HG02571 (cell line): Measurements from ENCODE around the gene LIPH.

Source experiments
- ATAC-seq: cut with Tn5 transposase; IDR thresholded peaks from one replicate; pipeline ENCODE4 v1.9.1; 2021; ENCODE audit warnings: mild to moderate bottlenecking, moderate library complexity; ENCODE audit not compliant: unreplicated experiment

The LIPH gene

DNA sequence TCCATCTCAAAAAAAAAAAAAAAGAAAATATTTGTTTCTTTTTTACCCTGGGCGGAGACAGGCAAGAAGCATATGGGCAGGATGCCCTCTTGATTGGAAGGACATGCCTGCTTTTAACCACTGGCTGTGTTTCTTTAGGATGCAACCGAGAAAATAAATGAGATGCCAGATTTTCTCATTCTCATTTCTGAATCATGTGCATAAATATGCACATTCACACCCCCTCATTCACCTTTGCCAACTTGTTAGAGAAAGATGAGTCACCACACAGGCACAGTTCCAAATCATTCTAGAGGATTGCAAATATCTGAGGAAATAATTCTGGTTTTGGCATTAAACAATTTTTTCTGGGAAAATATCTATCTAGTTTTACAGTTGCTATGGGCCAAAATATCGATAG is 3.3 kb downstream of the LIPH start:
- ATAC-seq = no peak

DNA sequence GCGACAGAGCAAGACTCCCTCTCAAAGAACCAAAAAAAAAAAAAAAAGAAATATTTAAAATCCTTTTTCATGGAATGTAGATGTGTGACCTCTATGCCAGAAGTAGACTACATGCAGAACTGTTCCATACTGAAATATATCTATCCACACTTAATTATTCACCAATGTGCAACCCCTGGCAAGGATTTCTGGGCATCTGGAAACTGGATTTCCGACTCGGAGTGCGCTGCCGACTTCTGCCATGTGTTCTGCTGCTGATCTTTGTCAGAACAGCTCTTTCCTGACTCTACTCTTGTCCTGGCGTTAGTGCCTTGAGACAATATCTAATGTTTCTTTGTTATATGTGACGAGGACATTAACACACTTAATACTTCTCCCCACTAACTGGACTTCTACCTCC is 11.7 kb downstream of the LIPH start:
- ATAC-seq = no peak

DNA sequence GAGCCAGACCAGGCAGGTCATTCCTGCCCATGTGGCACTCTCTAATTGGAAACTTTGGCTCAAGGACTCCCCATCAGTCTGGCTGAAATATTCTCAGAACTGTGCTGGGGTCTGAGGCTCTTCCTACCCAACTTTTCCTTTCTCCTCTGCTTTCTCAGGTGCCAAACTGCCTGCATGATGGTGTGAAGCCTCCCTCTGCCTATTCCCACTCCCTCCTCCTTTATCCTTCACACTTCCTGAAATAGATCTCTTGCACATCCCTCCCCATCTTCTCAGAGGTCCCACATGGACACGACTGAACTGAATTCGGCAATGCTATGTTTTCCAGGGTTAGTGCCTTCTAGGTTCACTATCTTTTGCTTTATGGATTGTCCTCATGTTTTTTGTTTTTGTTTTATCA is 12.5 kb downstream of the LIPH start:
- ATAC-seq = no peak

DNA sequence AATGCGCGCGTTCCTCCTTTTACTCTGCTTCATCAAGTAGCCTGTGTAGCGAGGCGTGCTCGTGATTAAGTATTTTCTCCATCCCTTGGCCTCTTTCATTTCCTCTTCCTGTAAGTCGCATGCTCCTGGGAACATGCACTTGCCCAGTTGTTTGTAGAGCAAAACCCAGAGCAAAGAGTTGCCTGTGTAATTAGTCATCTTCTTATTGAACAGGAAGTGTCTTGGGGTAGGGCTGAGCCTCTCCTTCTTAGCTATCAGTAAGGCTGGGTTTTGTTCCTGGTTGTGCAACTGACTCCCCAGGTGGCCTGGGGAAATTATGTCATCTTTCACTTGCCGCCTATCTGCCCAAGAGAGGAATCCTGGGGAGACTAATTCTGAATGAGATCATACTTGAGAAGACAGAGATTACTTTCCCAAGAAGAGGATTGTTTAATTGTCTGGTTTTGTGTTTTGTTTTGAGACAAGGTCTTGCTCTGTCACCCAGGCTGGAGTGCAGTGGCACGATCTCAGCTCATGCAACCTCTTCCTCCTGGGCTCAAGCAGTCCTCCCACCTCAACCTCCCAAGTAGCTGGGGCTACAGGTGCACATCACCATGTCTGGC is 14.9 kb downstream of the LIPH start:
- peak; percentile 99 for ATAC-seq

DNA sequence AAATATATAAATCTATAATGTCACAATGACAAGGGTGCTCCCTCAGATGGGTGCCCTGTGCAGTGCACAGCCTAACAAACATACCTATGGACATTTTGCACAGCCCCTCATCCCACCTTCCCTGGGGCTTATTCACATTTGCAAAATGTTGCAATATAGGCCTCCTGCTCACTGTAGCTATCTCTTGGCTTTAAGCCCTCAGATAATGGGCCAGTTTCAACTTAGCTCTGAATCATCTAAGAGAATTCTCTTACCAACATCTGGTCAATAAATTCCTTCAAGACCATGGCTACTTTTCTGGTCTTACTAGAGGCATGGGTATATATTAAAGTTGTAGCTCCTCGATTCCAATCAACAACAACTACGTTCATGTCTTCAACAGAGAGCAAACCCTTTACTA is 17.9 kb downstream of the LIPH start:
- no peak for ATAC-seq

DNA sequence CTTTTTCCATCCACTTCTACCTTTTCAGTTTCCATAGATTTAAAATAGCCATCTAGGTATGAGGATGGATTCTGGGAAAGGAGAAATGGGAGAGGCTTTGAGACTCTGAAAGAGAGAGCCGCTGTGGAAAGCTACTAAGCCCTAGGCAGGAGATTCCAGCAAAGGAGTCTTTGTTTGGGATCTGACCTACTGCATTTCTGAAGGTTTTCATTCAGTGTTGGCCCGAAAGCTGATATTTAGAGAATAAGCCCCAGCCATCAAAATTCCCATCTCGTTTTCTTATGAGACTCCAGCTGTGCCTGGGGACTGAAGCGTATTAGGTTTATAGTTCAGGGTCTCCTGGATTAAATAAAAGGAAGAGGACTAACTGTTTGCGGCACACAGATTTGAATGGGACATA is 19.5 kb downstream of the LIPH start:
- no peak for ATAC-seq

DNA sequence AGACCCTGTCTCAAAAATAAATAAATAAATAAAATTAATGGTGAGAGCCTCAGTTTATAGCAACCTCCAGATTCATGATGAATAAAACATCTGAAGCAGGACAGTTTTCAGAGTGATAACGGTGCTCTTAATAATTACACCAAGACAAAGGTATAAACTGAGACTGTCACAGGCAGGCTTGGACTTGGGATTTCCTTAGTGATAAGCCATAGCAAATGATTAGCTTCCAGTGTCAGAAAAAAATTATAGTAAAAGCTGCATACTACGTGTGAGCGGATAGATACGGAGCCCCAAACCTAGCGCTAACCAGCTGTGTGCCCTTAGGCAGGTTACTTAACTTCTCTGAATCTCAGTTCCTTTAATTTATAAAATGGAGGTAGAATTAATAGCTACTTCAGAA is 21.5 kb downstream of the LIPH start:
- no peak for ATAC-seq

DNA sequence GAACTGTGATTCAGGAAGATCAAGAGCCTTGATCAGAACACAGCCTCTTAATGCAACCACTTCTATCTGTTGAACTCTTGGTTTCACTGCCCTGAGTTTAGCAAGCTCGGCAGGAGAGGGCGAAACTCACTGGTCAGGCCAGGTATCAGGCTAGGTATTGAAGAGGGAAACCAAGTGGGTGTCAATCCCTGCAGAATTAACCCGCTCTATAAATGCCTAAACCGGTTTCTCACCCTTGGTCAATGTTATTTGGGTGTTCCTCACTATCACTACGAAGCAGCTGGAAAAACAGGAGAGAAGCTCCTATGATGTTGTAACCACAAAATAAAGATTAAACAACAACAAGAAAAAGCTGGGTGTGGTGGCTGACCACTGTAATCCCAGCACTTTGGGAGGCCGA is 23.9 kb downstream of the LIPH start:
- no peak for ATAC-seq

DNA sequence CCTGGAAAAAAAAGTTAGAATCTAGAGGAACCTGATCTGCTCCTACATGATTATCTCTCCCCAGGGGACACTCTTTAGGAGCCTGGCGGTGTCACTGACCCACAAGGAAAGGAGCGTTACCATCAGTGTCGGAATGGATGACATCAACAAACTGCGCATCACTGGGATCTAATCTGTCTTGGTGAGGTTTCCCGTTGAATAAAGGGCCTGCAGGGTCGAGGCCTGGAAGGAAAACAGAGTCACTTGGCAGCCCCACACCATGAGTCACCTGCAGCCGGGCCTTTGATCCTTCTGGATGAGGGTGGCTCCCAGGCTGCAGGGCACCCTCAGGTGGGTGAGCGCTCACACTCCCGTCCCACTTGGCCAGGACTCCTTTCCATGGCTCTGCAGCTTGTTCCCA is 25.0 kb downstream of the LIPH start:
- no peak for ATAC-seq

DNA sequence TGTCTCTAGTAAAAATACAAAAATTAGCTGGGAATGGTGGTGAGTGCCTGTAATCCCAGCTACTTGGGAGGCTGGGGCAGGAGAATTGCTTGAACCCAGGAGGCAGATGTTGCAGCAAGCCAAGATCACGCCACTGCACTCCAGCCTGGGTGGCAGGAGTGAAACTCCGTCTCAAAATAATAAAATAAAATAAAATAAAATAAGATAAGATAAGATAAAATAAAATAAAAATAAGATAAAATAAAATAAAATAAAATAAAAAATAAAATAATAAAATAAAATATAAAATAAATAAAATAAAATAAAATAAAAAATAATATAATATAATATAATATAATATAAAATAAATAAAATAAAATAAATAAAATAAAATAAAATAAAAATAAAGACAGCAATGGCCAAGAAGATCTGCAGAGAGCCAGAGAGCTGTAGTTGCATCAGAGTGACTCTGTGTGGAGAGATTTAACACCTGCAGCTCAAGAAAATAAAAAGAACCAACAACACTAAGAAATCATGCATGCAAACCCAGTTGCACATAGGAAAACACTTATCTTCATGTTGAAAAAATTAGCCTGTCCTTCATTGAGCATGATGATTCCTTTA is 25.9 kb downstream of the LIPH start:
- ATAC-seq = no peak

DNA sequence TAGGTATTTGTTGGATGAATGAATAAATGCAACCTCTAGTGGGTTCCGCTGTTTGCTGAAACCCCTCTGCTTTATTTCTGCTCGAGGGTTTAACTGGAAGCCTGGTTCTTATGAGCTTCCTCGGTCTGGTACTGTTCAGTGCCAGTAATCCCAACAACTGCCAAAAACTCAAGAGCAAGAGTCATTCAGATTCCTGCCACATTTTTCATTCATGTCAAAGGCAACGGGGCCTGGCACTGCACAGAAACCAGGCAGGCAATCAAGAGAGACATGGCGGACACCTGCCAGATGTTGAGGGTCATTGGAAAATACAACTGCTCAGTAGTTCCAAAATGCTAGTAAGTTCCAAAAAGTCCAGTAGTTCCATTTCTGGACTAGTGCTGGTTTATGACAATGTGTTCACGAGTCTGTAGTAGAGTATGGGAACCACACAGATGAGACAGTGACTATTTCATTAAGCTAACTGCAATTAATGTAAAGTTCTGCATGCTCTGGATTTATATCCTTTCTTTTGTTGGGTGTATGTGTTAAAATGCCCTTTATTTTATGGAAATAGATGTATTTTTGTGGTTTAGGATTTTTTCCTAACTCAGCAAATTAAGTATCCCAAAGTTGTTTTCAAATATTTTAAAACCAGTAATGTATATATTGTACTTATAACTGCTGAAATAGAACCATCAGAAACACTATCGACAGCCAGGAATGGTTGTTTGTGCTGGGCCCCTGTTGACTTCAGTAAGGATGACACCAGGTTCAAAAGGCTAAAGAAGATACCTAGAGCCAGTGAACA is 30.8 kb downstream of the LIPH start:
- no peak for ATAC-seq

DNA sequence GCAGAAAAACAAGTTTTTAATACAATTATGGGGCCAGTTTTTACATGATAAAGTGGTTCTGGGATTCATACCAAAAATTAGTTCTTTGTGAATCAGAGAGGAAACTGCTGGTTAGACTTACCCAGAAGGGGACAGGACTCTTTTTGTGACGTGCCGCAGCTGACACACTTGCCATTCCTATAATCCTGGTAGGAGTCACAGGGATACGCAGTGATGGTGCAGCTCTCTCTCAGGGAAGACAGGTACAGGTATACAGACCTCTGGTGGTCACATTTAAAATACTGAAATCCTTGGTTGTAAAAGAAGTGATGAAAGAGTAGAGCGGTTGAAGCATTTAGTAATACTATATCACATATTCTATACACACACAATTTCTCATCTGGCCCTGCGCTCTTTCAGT is 33.4 kb downstream of the LIPH start:
- no peak for ATAC-seq

DNA sequence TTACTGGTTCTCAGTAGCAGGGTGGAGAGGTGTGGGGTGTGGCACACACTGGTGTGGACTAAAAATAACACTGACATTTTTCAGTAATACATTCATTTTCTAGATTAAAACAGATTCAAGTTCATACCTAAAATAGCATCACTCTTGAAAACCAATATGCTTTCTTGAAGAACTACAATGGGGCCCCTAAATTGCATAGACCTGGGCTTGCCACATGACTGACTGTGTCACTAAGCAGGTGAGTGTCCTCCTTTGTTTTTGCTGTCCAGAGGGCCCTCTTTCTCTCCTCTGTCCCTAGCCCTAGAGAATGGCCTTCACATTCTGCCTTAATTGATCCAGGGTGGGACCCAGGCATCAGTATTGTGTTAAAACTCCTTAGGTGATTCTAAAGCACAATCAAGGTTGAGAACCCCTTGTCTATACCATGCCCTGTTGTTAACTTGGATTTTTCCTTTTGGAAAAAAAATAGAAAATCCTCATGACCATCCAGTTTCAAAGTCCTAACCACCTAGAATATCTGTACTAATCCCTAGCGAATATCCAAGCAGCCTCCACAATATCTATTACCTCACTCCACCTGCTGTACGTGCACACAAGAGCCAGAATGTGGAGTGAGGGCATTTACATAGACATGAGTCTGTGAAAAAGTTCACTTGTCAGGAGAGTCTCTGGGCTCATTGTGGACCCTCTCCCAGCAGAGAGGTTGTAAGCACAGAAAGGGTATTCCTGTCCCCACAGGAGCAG is 34.8 kb downstream of the LIPH start:
- no peak for ATAC-seq

DNA sequence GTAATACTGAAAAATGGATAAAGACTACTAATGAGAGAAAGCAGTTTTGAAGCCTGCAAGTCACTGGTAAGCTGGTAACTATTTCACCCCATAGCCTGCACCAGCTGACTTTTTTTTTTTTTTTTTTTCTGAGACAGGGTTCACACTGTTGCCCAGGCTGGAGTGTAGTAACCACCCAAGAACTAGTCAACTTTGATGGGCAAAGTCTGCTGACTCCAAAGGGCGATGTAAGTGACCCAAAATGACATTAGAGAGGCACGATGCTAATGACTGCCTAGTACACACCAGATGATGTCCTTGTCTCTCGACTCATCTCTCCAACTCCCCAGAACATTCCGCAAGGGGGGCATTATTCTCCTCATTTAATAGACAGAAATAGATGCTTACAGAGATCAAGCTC is 40.7 kb downstream of the LIPH start:
- no peak for ATAC-seq

DNA sequence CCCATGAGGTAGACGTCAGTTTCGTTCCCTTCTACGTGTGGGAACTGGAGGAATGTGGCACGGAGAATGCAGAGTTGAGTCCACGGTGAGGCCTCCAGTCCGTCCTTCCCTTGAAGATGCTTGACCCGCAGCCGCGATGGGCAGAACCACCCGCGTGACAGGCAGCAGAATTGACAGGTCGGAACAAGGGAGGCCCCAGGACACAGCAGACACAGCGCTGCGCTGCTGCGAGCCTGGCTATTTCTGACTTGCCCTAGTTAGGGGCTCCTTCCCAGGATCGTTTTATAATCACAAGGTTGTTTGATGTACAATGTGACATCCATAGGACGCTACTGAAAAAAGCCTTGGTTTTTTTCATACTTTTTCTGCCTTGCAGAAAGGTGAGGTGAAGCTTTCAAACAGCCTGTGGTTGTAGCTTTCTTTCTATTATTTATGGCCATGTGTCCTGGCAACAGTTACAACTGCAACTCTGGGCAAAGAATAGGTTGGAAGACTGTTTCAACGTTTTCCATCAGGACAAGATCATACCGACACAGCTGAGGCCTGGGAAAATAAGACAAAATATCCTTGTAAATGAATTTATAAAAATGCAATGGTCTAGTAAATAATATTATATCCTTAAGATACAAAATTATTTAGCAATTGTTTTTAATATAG is 43.9 kb downstream of the LIPH start:
- no peak for ATAC-seq

DNA sequence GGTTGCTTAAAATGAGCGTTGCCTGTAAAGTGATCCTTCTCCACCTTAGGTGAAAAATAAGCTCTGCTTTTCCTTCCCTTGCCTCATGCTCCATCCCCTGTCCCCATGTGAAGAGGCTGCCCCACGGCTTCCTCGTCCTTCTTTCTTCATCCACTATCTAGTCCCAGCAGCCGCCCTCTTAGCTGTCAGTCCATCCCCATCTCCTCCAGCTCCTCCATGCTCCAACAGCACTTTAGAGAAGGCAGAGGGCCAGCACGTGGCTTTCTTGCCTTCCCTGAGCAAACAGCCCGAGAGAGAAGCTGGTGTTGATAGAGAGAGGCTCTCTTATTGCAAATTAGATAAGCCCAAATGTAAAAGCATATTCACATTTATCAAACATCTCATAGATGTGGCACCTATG is 44.5 kb downstream of the LIPH start:
- ATAC-seq = no peak

DNA sequence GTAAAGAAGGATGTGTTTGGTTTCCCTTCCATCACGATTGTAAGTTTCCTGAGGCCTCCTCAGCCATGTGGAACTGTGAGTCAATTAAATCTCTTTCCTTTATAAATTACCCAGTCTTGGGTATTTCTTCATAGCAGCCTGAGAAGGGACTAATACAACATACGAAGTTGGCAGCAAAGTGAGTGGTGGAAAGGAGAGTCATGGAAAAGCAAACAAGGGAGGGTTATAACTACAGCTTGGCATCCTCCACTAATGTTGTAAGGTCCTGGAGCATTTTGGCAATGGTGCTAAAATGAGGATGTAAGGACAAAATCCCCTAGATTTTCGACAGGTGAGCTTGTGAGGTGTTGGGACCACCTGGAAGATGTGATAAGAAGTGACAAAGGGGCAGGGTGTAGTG is 47.8 kb downstream of the LIPH start:
- no peak for ATAC-seq

DNA sequence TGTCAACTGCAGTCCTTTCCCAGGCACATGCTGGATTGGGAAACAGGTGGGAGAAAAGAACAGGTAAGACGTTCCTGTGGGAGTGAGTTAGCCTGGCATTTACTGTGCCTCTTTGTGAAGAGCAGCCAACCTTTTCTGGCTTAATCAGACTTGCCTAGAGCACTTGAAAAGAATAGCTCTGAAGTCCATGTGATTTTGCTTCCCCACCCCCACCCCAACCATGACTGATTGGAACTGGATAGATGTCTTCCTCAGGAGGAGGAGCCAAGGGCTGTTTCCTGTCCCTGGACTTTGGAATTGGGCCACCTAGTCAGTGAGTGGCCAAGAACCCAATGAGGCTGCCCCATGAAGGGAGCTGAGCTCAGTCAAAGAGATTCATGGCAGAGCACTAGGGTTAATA is 48.9 kb downstream of the LIPH start:
- no peak for ATAC-seq

DNA sequence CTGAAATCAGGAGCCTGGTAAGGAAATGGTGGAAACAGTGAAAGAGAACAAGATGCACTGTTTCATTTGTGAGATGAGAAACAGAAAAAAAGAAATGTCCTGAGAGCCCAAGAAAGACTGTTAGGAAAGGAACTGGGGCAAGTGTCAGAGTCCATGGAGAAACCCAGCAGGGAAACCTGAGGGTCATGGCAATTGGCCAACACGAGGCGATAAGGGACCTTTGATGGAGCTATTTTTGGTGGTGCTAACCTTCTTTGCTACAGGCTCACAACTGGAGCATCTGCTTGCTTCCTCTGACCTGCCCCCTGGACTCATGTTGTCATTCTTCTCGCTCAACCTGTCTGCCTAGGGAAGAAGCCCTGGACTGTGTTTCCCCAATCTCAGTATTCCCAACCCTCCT is 49.4 kb downstream of the LIPH start:
- ATAC-seq = no peak

DNA sequence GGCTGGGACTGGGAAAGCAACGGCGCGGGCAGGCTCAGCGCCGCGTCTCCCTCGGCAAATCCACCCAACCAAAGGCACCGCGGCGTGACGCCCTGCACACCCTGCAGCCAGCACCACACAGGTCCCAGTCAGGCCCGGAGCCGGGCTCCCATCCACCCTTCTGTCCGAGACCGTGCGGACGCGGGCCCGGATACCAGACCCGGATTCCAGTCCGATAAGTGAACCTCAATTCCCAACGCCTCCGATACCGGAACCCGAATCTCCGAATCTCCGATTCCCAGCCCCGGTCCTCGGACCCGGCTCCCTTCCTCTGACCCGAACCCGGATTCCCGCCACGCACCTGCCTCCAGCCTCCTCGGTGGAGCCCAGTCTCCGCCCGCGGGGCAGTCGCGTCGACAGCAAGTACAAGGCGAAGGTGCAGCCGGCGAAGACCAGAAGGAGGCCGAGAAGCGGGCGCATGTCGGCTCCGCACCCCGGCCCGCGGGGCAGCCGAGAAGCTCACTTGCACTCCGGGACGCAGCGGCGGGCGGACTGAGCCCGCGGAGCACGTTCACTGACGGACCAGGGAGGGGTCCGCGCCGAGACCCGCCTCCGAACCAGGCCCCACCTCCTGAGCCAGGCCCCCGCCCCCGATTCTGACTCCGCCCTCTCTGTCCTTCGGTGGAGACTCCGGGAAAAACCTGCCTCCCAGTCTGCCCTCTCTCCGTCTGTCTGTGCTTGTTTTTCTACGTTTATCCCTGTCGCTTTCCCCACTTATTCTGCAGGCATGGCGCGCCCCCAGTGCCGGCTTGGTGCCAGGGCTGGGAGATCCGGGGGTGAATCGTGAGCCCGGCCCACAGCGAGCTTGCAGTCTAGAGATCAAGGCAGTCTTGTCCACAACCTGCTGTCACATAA is 53.6 kb downstream of the LIPH start, which contains the start of gene TMEM41A:
Gene TMEM41A (minus strand): TSS at position 533 of the 894 bp plus-strand sequence. CDS start 74 bp downstream, at position 459.
- peak; percentile 91 for ATAC-seq
